ENCODE results near the gene CALML5.

Gene CALML5

DNA sequence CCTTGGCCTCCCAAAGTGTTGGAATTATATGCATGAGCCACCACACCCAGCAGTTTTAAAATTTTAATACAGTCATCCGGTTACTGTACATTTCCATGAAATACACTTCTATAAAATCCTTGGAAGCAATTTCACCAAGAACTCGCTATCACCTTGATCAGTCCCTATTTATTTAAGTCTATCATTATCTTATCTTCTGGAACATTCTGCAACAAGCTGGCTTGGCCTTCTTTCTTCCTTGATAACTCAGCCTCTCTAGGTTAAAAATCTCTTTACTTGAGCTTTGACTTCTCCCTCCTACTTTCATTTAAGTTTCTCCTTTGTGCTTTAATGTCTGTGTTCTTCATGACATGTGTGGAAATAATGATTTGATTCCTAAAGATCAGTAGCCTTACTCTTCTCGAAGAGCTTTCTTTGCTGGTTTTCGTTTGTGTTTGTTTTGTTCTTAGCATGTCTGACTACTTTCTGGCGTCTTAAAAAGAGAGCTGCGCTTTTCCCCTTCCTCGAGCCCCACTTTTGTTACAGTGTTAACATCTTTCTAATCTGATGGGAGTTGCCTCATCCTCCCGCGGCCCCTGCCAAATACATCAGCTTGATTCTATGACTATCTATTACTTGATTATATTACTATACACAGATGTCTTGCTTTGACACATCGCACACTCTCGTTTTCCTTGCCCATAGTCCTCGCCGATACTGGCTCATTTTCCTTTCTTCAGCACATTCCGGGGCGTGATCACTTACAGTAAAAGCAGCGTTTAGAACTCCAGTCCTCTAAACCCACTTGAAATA lies 11.1 kb upstream of the CALML5 start (continued):
- TF ChIP-seq, protein P1, sequence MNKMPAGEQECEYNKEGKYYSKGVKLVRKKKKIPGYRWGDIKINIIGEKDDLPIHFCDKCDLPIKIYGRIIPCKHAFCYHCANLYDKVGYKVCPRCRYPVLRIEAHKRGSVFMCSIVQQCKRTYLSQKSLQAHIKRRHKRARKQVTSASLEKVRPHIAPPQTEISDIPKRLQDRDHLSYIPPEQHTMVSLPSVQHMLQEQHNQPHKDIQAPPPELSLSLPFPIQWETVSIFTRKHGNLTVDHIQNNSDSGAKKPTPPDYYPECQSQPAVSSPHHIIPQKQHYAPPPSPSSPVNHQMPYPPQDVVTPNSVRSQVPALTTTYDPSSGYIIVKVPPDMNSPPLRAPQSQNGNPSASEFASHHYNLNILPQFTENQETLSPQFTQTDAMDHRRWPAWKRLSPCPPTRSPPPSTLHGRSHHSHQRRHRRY (tag by site-specific recombination; IDR thresholded peaks at IDR 0.05): no peak
- TF ChIP-seq MEIS1 (CRISPR knock-in tag; IDR thresholded peaks at IDR 0.05; ENCODE audit: borderline replicate concordance): no peak
- TF ChIP-seq ZNF549 (tag by site-specific recombination; IDR thresholded peaks at IDR 0.05): no peak
- TF ChIP-seq ZNF76 (tag by site-specific recombination; IDR thresholded peaks at IDR 0.05; ENCODE audit: borderline replicate concordance, low read depth): no peak

DNA sequence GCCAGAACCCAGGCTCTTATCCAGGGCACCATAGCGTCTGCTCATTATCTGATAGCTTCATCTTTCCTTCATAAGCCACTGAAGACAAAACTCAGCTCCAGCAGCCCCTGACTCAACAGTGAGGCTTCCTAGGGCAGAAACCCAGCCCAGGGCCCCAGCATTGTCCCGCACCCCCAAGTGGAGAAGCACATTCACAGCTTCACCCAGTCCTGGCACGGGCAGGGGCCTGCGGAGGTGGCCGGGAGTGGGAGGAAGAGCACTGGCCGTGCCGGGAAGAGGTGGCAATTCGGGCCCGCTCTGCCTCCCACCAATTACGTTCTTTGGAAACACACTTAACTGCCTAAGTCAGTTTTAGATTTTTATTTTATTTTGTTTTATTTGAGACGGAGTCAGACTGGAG lies 10.3 kb upstream of the CALML5 start:
- Histone ChIP-seq H3K4me1 (ENCODE audit: control insufficient read depth, insufficient read depth, low read length) (no peaks in the 10 kb centered on the region), H3K36me3 (ENCODE audit: control insufficient read depth in 2 of 2, insufficient read depth in 1 of 2, low read length in 2 of 2) (no peaks in the 10 kb centered on the region), H3K27ac (ENCODE audit: extremely low read depth, low read depth, low read length) (no peak overlapping the region), H3K9me3 (ENCODE audit: control insufficient read depth, insufficient read depth, low read depth, low read length) (no peaks in the 10 kb centered on the region), H3K4me3 (ENCODE audit: low read depth, low read length) (no peak overlapping the region)
- ChIA-PET POLR2A (no interaction called here), CTCF (interaction anchor here (1.5 kb wide), 1 partner anchor 42 kb away, joined by 3 read pairs; no protein-coding TSS in a partner anchor)
- TF ChIP-seq, protein P2, sequence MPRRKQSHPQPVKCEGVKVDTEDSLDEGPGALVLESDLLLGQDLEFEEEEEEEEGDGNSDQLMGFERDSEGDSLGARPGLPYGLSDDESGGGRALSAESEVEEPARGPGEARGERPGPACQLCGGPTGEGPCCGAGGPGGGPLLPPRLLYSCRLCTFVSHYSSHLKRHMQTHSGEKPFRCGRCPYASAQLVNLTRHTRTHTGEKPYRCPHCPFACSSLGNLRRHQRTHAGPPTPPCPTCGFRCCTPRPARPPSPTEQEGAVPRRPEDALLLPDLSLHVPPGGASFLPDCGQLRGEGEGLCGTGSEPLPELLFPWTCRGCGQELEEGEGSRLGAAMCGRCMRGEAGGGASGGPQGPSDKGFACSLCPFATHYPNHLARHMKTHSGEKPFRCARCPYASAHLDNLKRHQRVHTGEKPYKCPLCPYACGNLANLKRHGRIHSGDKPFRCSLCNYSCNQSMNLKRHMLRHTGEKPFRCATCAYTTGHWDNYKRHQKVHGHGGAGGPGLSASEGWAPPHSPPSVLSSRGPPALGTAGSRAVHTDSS (tag by site-specific recombination; IDR thresholded peaks at IDR 0.05): no peak
- TF ChIP-seq ZNF830 (tag by site-specific recombination; IDR thresholded peaks at IDR 0.05; ENCODE audit: low read depth): no peak
- no peak for TF ChIP-seq YY1 (tag by site-specific recombination; IDR thresholded peaks at IDR 0.05)
- no peak for TF ChIP-seq ZNF76 (tag by site-specific recombination; IDR thresholded peaks at IDR 0.05; ENCODE audit: borderline replicate concordance, low read depth)
- TF ChIP-seq, protein P3, sequence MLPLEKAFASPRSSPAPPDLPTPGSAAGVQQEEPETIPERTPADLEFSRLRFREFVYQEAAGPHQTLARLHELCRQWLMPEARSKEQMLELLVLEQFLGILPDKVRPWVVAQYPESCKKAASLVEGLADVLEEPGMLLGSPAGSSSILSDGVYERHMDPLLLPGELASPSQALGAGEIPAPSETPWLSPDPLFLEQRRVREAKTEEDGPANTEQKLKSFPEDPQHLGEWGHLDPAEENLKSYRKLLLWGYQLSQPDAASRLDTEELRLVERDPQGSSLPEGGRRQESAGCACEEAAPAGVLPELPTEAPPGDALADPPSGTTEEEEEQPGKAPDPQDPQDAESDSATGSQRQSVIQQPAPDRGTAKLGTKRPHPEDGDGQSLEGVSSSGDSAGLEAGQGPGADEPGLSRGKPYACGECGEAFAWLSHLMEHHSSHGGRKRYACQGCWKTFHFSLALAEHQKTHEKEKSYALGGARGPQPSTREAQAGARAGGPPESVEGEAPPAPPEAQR (tag by site-specific recombination; IDR thresholded peaks at IDR 0.05): no peak
- no peak for TF ChIP-seq WT1 (tag by site-specific recombination; IDR thresholded peaks at IDR 0.05)
- TF ChIP-seq ZNF404 (tag by site-specific recombination; IDR thresholded peaks at IDR 0.05): no peak
- TF ChIP-seq ZFP69B (tag by site-specific recombination; IDR thresholded peaks at IDR 0.05): no peak
- TF ChIP-seq ZNF629 (tag by site-specific recombination; IDR thresholded peaks at IDR 0.05): no peak
- TF ChIP-seq, protein P4, sequence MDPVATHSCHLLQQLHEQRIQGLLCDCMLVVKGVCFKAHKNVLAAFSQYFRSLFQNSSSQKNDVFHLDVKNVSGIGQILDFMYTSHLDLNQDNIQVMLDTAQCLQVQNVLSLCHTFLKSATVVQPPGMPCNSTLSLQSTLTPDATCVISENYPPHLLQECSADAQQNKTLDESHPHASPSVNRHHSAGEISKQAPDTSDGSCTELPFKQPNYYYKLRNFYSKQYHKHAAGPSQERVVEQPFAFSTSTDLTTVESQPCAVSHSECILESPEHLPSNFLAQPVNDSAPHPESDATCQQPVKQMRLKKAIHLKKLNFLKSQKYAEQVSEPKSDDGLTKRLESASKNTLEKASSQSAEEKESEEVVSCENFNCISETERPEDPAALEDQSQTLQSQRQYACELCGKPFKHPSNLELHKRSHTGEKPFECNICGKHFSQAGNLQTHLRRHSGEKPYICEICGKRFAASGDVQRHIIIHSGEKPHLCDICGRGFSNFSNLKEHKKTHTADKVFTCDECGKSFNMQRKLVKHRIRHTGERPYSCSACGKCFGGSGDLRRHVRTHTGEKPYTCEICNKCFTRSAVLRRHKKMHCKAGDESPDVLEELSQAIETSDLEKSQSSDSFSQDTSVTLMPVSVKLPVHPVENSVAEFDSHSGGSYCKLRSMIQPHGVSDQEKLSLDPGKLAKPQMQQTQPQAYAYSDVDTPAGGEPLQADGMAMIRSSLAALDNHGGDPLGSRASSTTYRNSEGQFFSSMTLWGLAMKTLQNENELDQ (tag by site-specific recombination; IDR thresholded peaks at IDR 0.05; ENCODE audit: low read depth): no peak
- TF ChIP-seq, protein P5, sequence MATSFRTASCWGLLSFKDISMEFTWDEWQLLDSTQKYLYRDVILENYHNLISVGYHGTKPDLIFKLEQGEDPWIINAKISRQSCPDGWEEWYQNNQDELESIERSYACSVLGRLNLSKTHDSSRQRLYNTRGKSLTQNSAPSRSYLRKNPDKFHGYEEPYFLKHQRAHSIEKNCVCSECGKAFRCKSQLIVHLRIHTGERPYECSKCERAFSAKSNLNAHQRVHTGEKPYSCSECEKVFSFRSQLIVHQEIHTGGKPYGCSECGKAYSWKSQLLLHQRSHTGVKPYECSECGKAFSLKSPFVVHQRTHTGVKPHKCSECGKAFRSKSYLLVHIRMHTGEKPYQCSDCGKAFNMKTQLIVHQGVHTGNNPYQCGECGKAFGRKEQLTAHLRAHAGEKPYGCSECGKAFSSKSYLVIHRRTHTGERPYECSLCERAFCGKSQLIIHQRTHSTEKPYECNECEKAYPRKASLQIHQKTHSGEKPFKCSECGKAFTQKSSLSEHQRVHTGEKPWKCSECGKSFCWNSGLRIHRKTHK (tag by site-specific recombination; IDR thresholded peaks at IDR 0.05): no peak
- no peak for TF ChIP-seq HOXD13 (CRISPR knock-in tag; IDR thresholded peaks at IDR 0.05; ENCODE audit: borderline replicate concordance)
- TF ChIP-seq, protein P6, sequence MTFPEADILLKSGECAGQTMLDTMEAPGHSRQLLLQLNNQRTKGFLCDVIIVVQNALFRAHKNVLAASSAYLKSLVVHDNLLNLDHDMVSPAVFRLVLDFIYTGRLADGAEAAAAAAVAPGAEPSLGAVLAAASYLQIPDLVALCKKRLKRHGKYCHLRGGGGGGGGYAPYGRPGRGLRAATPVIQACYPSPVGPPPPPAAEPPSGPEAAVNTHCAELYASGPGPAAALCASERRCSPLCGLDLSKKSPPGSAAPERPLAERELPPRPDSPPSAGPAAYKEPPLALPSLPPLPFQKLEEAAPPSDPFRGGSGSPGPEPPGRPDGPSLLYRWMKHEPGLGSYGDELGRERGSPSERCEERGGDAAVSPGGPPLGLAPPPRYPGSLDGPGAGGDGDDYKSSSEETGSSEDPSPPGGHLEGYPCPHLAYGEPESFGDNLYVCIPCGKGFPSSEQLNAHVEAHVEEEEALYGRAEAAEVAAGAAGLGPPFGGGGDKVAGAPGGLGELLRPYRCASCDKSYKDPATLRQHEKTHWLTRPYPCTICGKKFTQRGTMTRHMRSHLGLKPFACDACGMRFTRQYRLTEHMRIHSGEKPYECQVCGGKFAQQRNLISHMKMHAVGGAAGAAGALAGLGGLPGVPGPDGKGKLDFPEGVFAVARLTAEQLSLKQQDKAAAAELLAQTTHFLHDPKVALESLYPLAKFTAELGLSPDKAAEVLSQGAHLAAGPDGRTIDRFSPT (tag by site-specific recombination; IDR thresholded peaks at IDR 0.05): no peak
- TF ChIP-seq, protein P7, sequence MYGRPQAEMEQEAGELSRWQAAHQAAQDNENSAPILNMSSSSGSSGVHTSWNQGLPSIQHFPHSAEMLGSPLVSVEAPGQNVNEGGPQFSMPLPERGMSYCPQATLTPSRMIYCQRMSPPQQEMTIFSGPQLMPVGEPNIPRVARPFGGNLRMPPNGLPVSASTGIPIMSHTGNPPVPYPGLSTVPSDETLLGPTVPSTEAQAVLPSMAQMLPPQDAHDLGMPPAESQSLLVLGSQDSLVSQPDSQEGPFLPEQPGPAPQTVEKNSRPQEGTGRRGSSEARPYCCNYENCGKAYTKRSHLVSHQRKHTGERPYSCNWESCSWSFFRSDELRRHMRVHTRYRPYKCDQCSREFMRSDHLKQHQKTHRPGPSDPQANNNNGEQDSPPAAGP (tag by site-specific recombination; IDR thresholded peaks at IDR 0.05): no peak
- TF ChIP-seq, protein P8, sequence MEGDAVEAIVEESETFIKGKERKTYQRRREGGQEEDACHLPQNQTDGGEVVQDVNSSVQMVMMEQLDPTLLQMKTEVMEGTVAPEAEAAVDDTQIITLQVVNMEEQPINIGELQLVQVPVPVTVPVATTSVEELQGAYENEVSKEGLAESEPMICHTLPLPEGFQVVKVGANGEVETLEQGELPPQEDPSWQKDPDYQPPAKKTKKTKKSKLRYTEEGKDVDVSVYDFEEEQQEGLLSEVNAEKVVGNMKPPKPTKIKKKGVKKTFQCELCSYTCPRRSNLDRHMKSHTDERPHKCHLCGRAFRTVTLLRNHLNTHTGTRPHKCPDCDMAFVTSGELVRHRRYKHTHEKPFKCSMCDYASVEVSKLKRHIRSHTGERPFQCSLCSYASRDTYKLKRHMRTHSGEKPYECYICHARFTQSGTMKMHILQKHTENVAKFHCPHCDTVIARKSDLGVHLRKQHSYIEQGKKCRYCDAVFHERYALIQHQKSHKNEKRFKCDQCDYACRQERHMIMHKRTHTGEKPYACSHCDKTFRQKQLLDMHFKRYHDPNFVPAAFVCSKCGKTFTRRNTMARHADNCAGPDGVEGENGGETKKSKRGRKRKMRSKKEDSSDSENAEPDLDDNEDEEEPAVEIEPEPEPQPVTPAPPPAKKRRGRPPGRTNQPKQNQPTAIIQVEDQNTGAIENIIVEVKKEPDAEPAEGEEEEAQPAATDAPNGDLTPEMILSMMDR (tag by site-specific recombination; IDR thresholded peaks at IDR 0.05): no peak
- no peak for TF ChIP-seq ZBTB8A (tag by site-specific recombination; IDR thresholded peaks at IDR 0.05)
